T-helper 2 cell treated with Interferon-gamma antibody and Interleukin-4, amounts not matched to agents 100 ng/mL and 5 ng/mL, for 36 hours (primary cell): ENCODE data around the gene PNPLA5. TPM values are rescaled to one million over a fixed set of nuclear protein-coding genes. Genes with fewer than 3 reads are reported as not detected.
"Not testable (repeated sequence)": the region's sequence is repeated elsewhere in the genome, so short reads cannot be mapped to it uniquely, and the experiment has no call there.

Source experiments
- intact Hi-C: fragments of 100-400 bp; cut with micrococcal nuclease; formaldehyde crosslinking; loops from one replicate; pipeline ENCODE4 v1.15.1; 2023
- total RNA-seq: library from RNA; stranded (reverse); gene quantifications from 2 replicates; pipeline ENCODE4 v1.2.3, GENCODE V29; 2022

PNPLA5 gene
- total RNA-seq, 1 donor from 2014 or later, result not detected

- intact Hi-C loops, result no loop called here
Observed at GRCh38 chr22:43881091-43882061, 10.4 kb downstream of the PNPLA5 start.

- intact Hi-C loops, result no loop called here
Observed at GRCh38 chr22:43880541-43880991, 11.2 kb downstream of the PNPLA5 start.

- intact Hi-C loops, result no loop called here
Observed at GRCh38 chr22:43879901-43880540, 11.8 kb downstream of the PNPLA5 start.

GRCh38 chr22:43878831-43879550, 12.8 kb downstream of the PNPLA5 start:
- intact Hi-C loops, result no loop called here

- intact Hi-C loops, result no loop called here
Observed at GRCh38 chr22:43878079-43878795, 13.6 kb downstream of the PNPLA5 start.

- intact Hi-C loops, result no loop called here
Observed at GRCh38 chr22:43876866-43877509, 14.8 kb downstream of the PNPLA5 start.

GRCh38 chr22:43869799-43870198, 22.0 kb downstream of the PNPLA5 start:
- intact Hi-C loops, result no loop called here

- intact Hi-C loops, result not testable (repeated sequence)
Observed at GRCh38 chr22:43869001-43869400, 22.8 kb downstream of the PNPLA5 start.

GRCh38 chr22:43867839-43868635, 23.8 kb downstream of the PNPLA5 start:
- intact Hi-C loops, result no loop called here

GRCh38 chr22:43862882-43863202, 29.0 kb downstream of the PNPLA5 start:
- intact Hi-C loops, result no loop called here

- intact Hi-C loops, result no loop called here
Observed at GRCh38 chr22:43862074-43862881, 29.5 kb downstream of the PNPLA5 start, which contains the start of gene SULT4A1. TSS of gene SULT4A1 (minus strand) at chr22:43862513. CDS start at chr22:43862382, 131 bp downstream.

GRCh38 chr22:43861529-43861928, 30.3 kb downstream of the PNPLA5 start:
- intact Hi-C loops, result no loop called here

- intact Hi-C loops, result no loop called here
Observed at GRCh38 chr22:43860831-43861230, 31.0 kb downstream of the PNPLA5 start.

- intact Hi-C loops, result no loop called here
Observed at GRCh38 chr22:43860126-43860525, 31.7 kb downstream of the PNPLA5 start.

GRCh38 chr22:43859621-43860020, 32.2 kb downstream of the PNPLA5 start:
- intact Hi-C loops, result no loop called here

GRCh38 chr22:43859176-43859575, 32.6 kb downstream of the PNPLA5 start:
- intact Hi-C loops, result no loop called here

GRCh38 chr22:43858156-43858895, 33.5 kb downstream of the PNPLA5 start:
- intact Hi-C loops, result no loop called here

- intact Hi-C loops, result no loop called here
Observed at GRCh38 chr22:43857367-43857766, 34.4 kb downstream of the PNPLA5 start.
